Hindlimb muscle (tissue), 1 donor: ENCODE measurements around the gene VDAC1. TPM values are rescaled to one million over a fixed set of nuclear protein-coding genes. Genes with fewer than 3 reads are reported as not detected.

Source experiments
- DNase-seq: peaks from one replicate; pipeline ENCODE4 v3.0.0-alpha.2; 2013
- polyA plus RNA-seq: library from polyadenylated mRNA; unstranded; fragments of 120-200 nt; gene quantifications from one replicate; pipeline ENCODE4 v1.2.1, GENCODE V29; 2013; ENCODE audit not compliant: insufficient read length

VDAC1 gene
- polyA plus RNA-seq, 1 donor: 208 TPM

- DNase-seq: no peak
These were observed 17.6 kb upstream of the VDAC1 start for GRCh38 chr5:134022333-134022732.

GRCh38 chr5:134020188-134020587 is 15.4 kb upstream of the VDAC1 start:
- DNase-seq: no peak

GRCh38 chr5:134019636-134020035 is 14.9 kb upstream of the VDAC1 start:
- DNase-seq: no peak

GRCh38 chr5:134018986-134019316 is 14.2 kb upstream of the VDAC1 start:
- DNase-seq: no peak

- DNase-seq: no peak
These were observed 13.6 kb upstream of the VDAC1 start for GRCh38 chr5:134018154-134018985.

- DNase-seq: no peak
These were observed 3.5 kb upstream of the VDAC1 start for GRCh38 chr5:134008266-134008749.

- DNase-seq: no peak
These were observed 2.9 kb upstream of the VDAC1 start for GRCh38 chr5:134007581-134008265.

- no peak for DNase-seq
These were observed 1.3 kb upstream of the VDAC1 start for GRCh38 chr5:134006115-134006514.

- peak; percentile 43 for DNase-seq
These were observed 764 bp upstream of the VDAC1 start for GRCh38 chr5:134005417-134006061.

- DNase-seq: peak; percentile 61
These were observed 754 bp downstream of the VDAC1 start for GRCh38 chr5:134003817-134004625.

- DNase-seq: no peak
These were observed 1.5 kb downstream of the VDAC1 start for GRCh38 chr5:134003064-134003816.

GRCh38 chr5:134001938-134002731 is 2.6 kb downstream of the VDAC1 start:
- DNase-seq: no peak

GRCh38 chr5:134000696-134001453 is 3.9 kb downstream of the VDAC1 start:
- DNase-seq: no peak

GRCh38 chr5:134000091-134000511 is 4.7 kb downstream of the VDAC1 start:
- DNase-seq: peak; percentile 34

GRCh38 chr5:133998807-133999206 is 6.0 kb downstream of the VDAC1 start:
- no peak for DNase-seq

- DNase-seq: no peak
These were observed 6.7 kb downstream of the VDAC1 start for GRCh38 chr5:133998042-133998441.

GRCh38 chr5:133996683-133997252 is 8.0 kb downstream of the VDAC1 start:
- DNase-seq: no peak

- DNase-seq: no peak
These were observed 8.8 kb downstream of the VDAC1 start for GRCh38 chr5:133995883-133996563.

- no peak for DNase-seq
These were observed 9.4 kb downstream of the VDAC1 start for GRCh38 chr5:133995341-133995740.
